WERI-Rb-1 (cell line): ENCODE results near the gene CEACAM21.

Source experiments
- DNase-seq: peaks from one replicate; pipeline ENCODE4 v3.0.0-alpha.2; 2020
- H3K27ac ChIP-seq: fragments of 250-450 bp; sonication (Bioruptor Pico); 2 replicates; pipeline ENCODE4 v1.5.1; 2020; ENCODE audit warnings: mild to moderate bottlenecking, moderate library complexity
- H3K27me3 ChIP-seq: fragments of 250-450 bp; sonication (Bioruptor Pico); 2 replicates; pipeline ENCODE4 v1.5.1; 2021; ENCODE audit warnings: mild to moderate bottlenecking, low read depth, moderate library complexity; ENCODE audit not compliant: insufficient read depth, severe bottlenecking
- H3K36me3 ChIP-seq: fragments of 250-450 bp; sonication (Bioruptor Pico); 2 replicates; pipeline ENCODE4 v1.5.1; 2020; ENCODE audit warnings: mild to moderate bottlenecking, moderate library complexity
- H3K4me3 ChIP-seq: 2 replicates; pipeline ENCODE4 v1.5.1; 2011; ENCODE audit warnings: low read depth, mild to moderate bottlenecking, control low read depth, low read length
- H3K9me3 ChIP-seq: fragments of 250-450 bp; sonication (Bioruptor Pico); 2 replicates; pipeline ENCODE4 v1.5.1; 2021; ENCODE audit warnings: mild to moderate bottlenecking, moderate library complexity; ENCODE audit not compliant: severe bottlenecking
- CTCF ChIP-seq: IDR thresholded peaks from 2 replicates; pipeline ENCODE4 v1.5.1; 2011; ENCODE audit warnings: low read depth, mild to moderate bottlenecking, control low read depth, inconsistent platforms, low read length

CEACAM21 gene

GRCh38 chr19:41537789-41538188 lies 38.2 kb upstream of the CEACAM21 start:
- Histone ChIP-seq H3K9me3 (peaks cover 3% of the 10 kb centered on the region), H3K27me3 (no peaks in the 10 kb centered on the region), H3K4me3 (no peak overlapping the region), H3K36me3 (no peaks in the 10 kb centered on the region), H3K27ac (no peak overlapping the region)
- DNase-seq: no peak
- no peak for TF ChIP-seq CTCF

DNA sequence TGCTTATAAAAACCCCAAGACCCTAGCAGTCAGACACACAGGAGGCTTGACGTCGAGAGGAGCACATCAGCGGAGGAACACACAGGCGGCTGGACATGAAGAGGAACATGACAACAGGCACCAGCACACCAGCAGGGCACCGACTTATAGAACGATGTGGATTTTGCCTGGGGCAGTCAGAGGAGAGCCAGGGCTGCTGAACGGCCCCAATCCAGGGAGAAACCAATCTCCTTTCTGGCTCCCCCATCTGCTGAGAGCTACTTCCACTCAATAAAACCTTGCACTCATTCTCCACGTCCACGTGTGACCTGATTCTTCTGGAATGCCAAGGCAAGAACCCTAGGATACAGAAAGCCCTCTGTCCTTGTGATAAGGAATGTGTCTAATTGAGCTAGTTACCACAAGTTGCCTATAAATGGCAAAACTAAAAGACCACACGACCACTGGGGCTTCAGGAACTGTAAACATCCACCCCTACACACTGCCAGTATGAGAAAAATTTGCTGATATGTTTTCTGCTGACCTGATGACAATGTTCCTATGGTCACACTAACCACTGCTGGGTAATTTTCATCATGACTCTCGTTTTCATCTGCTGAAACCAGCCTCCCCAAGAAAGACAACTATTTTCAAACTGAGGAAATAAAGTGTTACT lies 35.8 kb upstream of the CEACAM21 start:
- H3K27ac ChIP-seq: no peak overlapping the region; the same call in 1 of the 2 replicates
- no peak overlapping the region for H3K4me3 ChIP-seq
- no peak for TF ChIP-seq CTCF
- H3K9me3 ChIP-seq: peaks cover 3% of the 10 kb centered on the region
- DNase-seq: no peak
- H3K27me3 ChIP-seq: no peaks in the 10 kb centered on the region
- H3K36me3 ChIP-seq: no peaks in the 10 kb centered on the region

GRCh38 chr19:41541990-41542584 lies 33.9 kb upstream of the CEACAM21 start:
- peak; percentile 47 for TF ChIP-seq CTCF
- Histone ChIP-seq H3K27ac (no peak overlapping the region), H3K9me3 (peaks cover 3% of the 10 kb centered on the region), H3K4me3 (no peak overlapping the region), H3K36me3 (no peaks in the 10 kb centered on the region), H3K27me3 (no peaks in the 10 kb centered on the region)
- peak; percentile 58 for DNase-seq

DNA sequence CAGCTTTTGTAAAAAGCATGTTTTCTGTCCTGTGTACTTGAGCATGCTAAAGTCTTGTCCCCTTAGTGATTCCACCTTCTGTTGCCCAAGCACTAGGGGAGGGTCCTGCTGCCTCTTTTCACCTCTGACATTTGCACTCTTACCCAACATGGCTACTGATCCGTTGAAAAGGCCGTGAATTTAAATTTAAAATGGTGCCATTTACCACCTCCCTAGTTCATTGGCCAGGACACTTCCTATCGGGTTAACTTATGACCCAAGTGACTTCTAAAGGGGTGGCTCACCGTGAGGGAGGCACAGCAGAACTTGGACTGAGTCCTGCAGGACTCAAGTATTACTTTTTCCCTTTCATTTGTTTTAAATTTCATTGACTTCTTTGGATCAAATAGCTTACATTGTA lies 33.3 kb upstream of the CEACAM21 start:
- H3K4me3 ChIP-seq: no peak overlapping the region
- H3K36me3 ChIP-seq: no peaks in the 10 kb centered on the region
- H3K27ac ChIP-seq: no peak overlapping the region
- no peak for DNase-seq
- peaks cover 1% of the 10 kb centered on the region for H3K9me3 ChIP-seq
- TF ChIP-seq CTCF: no peak
- no peaks in the 10 kb centered on the region for H3K27me3 ChIP-seq

DNA sequence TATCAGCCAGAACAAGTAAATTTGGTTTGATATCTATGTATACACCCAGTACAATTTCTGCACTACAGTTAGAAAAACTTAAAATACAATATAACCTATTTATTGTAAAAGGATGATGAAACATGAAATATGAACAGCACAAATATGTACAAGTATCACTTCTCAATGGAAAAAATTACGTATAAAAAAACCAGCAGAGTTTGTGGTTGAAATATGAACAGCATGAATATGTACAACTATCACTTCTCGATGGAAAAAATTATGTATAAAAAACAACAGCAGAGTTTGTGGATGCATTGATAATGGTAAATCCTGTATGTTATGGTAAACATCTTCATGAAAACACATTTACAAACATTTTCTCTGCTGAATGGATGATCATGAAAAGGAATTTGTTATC lies 32.4 kb upstream of the CEACAM21 start:
- Histone ChIP-seq H3K4me3 (no peak overlapping the region), H3K27ac (no peak overlapping the region), H3K27me3 (no peaks in the 10 kb centered on the region), H3K9me3 (no peaks in the 10 kb centered on the region), H3K36me3 (no peaks in the 10 kb centered on the region)
- TF ChIP-seq CTCF: no peak
- no peak for DNase-seq

DNA sequence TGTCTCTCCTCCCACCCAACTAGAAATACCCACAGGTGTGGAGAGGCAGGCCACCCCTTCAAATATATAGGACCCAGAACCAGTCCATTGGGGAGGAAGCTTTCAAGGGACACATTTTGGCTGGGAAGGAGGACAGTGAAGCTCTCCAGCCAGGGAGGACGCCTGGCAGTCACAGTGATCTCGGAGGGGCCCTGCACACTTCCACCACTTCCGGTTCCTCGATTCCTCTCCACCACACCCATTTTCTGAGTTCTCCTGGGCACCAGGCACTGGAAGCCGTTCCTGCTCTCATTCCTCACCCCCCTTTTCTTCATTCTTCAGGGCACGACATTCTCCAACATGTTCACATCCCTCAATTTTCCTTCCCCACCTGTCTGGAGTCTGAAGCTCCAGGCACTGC lies 30.4 kb upstream of the CEACAM21 start:
- no peaks in the 10 kb centered on the region for H3K9me3 ChIP-seq
- no peak overlapping the region for H3K27ac ChIP-seq
- no peak for TF ChIP-seq CTCF
- no peak for DNase-seq
- H3K36me3 ChIP-seq: no peaks in the 10 kb centered on the region
- H3K4me3 ChIP-seq: no peak overlapping the region
- H3K27me3 ChIP-seq: no peaks in the 10 kb centered on the region
